Loucy (cell line): ENCODE results near the gene ATP6V0E2.

Experiments
- H2AFZ ChIP-seq: fragments of 200-600 bp; sonication (generic); 2 replicates; pipeline ENCODE4 v1.6.0; 2016; ENCODE audit warnings: antibody characterized with exemption, mild to moderate bottlenecking, low read length, moderate library complexity
- H3F3A ChIP-seq: fragments of 200-600 bp; 2 replicates; pipeline ENCODE4 v1.6.0; 2016; ENCODE audit warnings: antibody characterized with exemption, low read depth, mild to moderate bottlenecking
- H3K27me3 ChIP-seq: fragments of 200-600 bp; sonication (generic); 2 replicates; pipeline ENCODE4 v1.6.1; 2014; ENCODE audit warnings: low read length, mild to moderate bottlenecking; ENCODE audit not compliant: insufficient read depth, poor library complexity, severe bottlenecking
- H3K36me3 ChIP-seq: fragments of 200-600 bp; sonication (generic); 2 replicates; pipeline ENCODE4 v1.6.1; 2016; ENCODE audit warnings: low read length; ENCODE audit not compliant: insufficient read depth
- H3K4me1 ChIP-seq: fragments of 200-600 bp; sonication (generic); 2 replicates; pipeline ENCODE4 v1.5.1; 2014; ENCODE audit warnings: low read length, mild to moderate bottlenecking; ENCODE audit not compliant: insufficient read depth, poor library complexity, severe bottlenecking
- H3K4me2 ChIP-seq: fragments of 200-600 bp; sonication (generic); 2 replicates; pipeline ENCODE4 v1.6.0; 2014; ENCODE audit warnings: antibody characterized with exemption, low read length, low read depth, mild to moderate bottlenecking; ENCODE audit not compliant: poor library complexity, severe bottlenecking
- H3K4me3 ChIP-seq: fragments of 200-600 bp; sonication (generic); 2 replicates; pipeline ENCODE4 v1.5.1; 2014; ENCODE audit warnings: low read length, mild to moderate bottlenecking, mixed read lengths; ENCODE audit not compliant: poor library complexity, severe bottlenecking
- H3K79me2 ChIP-seq: fragments of 200-600 bp; sonication (generic); 2 replicates; pipeline ENCODE4 v1.6.1; 2014; ENCODE audit warnings: low read length; ENCODE audit not compliant: insufficient read depth
- H3K9ac ChIP-seq: fragments of 200-600 bp; sonication (generic); 2 replicates; pipeline ENCODE4 v1.6.0; 2014; ENCODE audit warnings: mild to moderate bottlenecking, low read depth, low read length, moderate library complexity; ENCODE audit not compliant: poor library complexity, severe bottlenecking
- H3K9me2 ChIP-seq: fragments of 200-600 bp; sonication (generic); replicated peaks from 2 replicates; pipeline ENCODE4 v1.6.1; 2016; ENCODE audit warnings: low read depth, low read length, mixed read lengths
- H3K9me3 ChIP-seq: fragments of 200-600 bp; sonication (generic); 2 replicates; pipeline ENCODE4 v1.6.1; 2014; ENCODE audit warnings: mild to moderate bottlenecking, antibody characterized with exemption, low read length, low read depth; ENCODE audit not compliant: insufficient read depth
- H4K20me1 ChIP-seq: fragments of 200-600 bp; sonication (generic); 2 replicates; pipeline ENCODE4 v1.6.0; 2014; ENCODE audit warnings: antibody characterized with exemption, low read length, mild to moderate bottlenecking; ENCODE audit not compliant: insufficient read depth, poor library complexity, severe bottlenecking
- EZH2phosphoT487 ChIP-seq: fragments of 200-600 bp; IDR thresholded peaks from 2 replicates; pipeline ENCODE4 v1.6.1; 2018; ENCODE audit warnings: antibody characterized with exemption, mild to moderate bottlenecking, moderate library complexity, borderline replicate concordance
- TF ChIP-seq, protein P1 (sequence below): fragments of 200-600 bp; sonication (generic); conservative IDR thresholded peaks from 2 replicates; pipeline ENCODE4 v1.5.1; 2014; ENCODE audit warnings: mild to moderate bottlenecking, antibody characterized with exemption, low read length

Gene ATP6V0E2

DNA sequence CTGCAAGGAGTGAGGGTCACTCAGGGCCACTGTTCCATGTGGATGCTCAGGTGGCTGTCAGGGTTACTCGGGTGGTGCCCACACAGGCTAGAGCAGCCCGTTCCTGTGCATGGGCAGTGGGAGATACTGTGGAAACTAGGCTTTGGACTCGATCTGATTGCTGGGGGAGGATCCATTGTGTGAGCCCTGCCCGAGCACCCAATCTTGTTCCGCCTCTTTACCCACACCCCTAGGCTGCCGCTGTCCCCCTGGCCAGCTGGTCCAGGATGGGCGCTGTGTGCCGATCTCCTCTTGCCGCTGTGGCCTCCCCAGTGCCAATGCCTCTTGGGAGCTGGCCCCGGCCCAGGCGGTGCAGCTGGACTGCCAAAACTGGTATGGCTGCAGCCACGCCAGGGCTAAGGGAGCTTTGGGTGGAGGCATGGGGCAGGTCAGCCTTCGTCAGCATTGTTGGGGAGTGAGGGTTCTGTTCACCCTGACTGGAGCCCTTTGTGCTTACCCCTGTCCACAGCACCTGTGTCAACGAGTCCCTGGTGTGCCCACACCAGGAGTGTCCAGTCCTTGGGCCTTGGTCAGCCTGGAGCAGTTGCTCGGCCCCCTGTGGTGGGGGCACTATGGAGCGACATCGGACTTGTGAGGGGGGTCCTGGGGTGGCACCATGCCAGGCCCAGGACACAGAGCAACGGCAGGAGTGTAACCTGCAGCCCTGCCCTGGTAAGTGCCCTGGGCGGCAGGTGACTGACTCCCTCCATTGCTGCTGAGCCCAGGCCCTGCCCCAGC lies 48.0 kb upstream of the ATP6V0E2 start:
- Histone ChIP-seq H3K4me1 (no peaks in the 10 kb centered on the region), H3K36me3 (no peaks in the 10 kb centered on the region), H3K9ac (no peak overlapping the region), H3K9me2 (no peaks in the 10 kb centered on the region), H3K9me3 (no peaks in the 10 kb centered on the region), H3K79me2 (no peaks in the 10 kb centered on the region), H4K20me1 (no peaks in the 10 kb centered on the region), H3K4me2 (no peak overlapping the region), H3F3A (no peaks in the 10 kb centered on the region), H3K27me3 (no peaks in the 10 kb centered on the region), H2AFZ (no peak overlapping the region), H3K4me3 (no peak overlapping the region)
- TF ChIP-seq, protein P1, sequence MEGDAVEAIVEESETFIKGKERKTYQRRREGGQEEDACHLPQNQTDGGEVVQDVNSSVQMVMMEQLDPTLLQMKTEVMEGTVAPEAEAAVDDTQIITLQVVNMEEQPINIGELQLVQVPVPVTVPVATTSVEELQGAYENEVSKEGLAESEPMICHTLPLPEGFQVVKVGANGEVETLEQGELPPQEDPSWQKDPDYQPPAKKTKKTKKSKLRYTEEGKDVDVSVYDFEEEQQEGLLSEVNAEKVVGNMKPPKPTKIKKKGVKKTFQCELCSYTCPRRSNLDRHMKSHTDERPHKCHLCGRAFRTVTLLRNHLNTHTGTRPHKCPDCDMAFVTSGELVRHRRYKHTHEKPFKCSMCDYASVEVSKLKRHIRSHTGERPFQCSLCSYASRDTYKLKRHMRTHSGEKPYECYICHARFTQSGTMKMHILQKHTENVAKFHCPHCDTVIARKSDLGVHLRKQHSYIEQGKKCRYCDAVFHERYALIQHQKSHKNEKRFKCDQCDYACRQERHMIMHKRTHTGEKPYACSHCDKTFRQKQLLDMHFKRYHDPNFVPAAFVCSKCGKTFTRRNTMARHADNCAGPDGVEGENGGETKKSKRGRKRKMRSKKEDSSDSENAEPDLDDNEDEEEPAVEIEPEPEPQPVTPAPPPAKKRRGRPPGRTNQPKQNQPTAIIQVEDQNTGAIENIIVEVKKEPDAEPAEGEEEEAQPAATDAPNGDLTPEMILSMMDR, result no peak
- no peak for TF ChIP-seq EZH2phosphoT487

DNA sequence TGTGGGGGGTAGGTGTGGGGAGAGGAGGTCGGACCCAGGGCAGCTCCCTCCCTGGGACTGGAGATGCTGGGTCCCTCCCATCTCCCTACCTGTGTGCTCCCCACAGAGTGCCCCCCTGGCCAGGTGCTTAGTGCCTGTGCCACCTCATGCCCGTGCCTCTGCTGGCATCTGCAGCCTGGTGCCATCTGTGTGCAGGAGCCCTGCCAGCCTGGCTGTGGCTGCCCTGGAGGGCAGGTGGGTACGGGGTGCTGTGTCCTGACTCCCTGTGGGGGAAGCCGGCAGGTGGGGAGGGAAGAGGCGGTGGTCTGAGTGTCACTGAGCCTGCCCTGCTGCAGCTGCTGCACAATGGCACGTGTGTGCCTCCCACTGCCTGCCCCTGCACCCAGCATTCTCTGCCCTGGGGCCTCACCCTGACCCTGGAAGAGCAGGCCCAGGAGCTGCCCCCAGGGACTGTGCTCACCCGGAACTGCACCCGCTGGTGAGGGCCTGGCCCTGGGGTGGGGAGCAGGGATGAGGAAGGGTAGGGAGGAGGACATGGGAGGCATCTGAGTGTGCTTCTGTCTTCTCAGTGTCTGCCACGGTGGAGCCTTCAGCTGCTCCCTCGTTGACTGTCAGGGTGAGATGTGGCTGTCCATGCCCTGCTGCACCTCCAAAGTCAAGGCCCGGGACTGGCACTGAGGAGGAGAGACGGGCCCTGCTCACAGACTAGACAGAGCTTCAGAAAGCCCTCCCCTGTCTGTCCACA lies 47.3 kb upstream of the ATP6V0E2 start:
- Histone ChIP-seq H2AFZ (no peak overlapping the region), H3F3A (no peaks in the 10 kb centered on the region), H3K27me3 (no peaks in the 10 kb centered on the region), H3K36me3 (no peaks in the 10 kb centered on the region), H3K9ac (no peak overlapping the region), H4K20me1 (no peaks in the 10 kb centered on the region), H3K4me1 (no peaks in the 10 kb centered on the region), H3K79me2 (no peaks in the 10 kb centered on the region), H3K9me2 (no peaks in the 10 kb centered on the region), H3K4me3 (no peak overlapping the region), H3K4me2 (no peak overlapping the region), H3K9me3 (no peaks in the 10 kb centered on the region)
- no peak for TF ChIP-seq EZH2phosphoT487
- TF ChIP-seq, protein P1, result no peak

DNA sequence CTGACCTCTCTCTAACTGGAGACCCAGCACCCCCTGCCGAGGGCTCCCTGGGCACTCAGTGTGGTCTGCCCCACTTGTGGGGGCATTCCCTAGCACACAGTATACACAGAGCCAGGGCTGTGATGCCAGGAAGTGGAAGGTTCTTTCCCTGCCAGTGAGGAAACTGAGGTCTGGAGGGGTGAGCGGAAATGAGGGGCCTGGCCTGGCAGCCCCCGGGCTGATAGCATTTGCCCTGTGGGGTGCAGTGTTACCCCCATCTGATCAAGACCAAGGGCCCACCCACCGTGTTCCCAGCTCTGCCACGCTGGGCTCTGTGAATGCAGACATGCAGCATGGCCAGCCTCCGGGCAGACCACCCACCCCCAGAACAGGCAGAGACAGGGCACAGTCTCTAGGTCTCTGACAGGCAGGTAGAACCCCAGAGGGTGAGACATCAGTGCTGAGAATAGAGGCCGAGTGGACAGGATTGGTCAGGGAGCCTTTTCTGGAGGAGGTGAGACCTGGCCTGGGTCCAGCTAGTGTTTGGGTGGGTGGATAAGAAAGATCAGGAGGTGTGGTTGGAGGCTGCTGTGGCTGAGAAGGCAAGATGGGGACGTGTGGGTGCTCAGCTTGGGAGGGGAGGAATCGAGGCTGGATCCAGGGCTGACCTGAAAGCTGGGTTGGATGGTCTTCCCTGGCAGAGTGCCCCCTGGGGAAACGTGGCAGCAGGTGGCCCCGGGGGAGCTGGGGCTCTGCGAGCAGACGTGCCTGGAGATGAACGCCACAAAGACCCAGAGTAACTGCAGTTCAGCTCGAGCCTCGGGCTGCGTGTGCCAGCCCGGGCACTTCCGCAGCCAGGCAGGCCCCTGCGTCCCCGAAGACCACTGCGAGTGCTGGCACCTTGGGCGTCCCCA lies 46.4 kb upstream of the ATP6V0E2 start:
- no peaks in the 10 kb centered on the region for H3K9me2 ChIP-seq
- no peak overlapping the region for H3K4me2 ChIP-seq
- no peaks in the 10 kb centered on the region for H3K9me3 ChIP-seq
- no peak overlapping the region for H3K9ac ChIP-seq
- no peak overlapping the region for H2AFZ ChIP-seq
- no peaks in the 10 kb centered on the region for H4K20me1 ChIP-seq
- H3K27me3 ChIP-seq, result no peaks in the 10 kb centered on the region
- H3K36me3 ChIP-seq, result no peaks in the 10 kb centered on the region
- no peaks in the 10 kb centered on the region for H3F3A ChIP-seq
- no peaks in the 10 kb centered on the region for H3K79me2 ChIP-seq
- TF ChIP-seq, protein P1, result no peak
- no peak for TF ChIP-seq EZH2phosphoT487
- H3K4me3 ChIP-seq, result no peak overlapping the region
- H3K4me1 ChIP-seq, result no peaks in the 10 kb centered on the region
